Sigmoid colon (tissue), 4 donors: ENCODE results near the gene SLC6A12.

ENCODE experiments used
- EP300 ChIP-seq, 4 donors: sonication (generic); formaldehyde crosslinking; IDR thresholded peaks; one replicate each; pipeline ENCODE4 v1.6.1; 2017; ENCODE audit warnings: antibody characterized with exemption in 4 of 4
- POLR2A ChIP-seq, 2 donors: fragments of 450-650 bp; IDR thresholded peaks; one replicate each; pipeline ENCODE4 v1.6.1; 2016; ENCODE audit warnings: antibody characterized with exemption in 2 of 2, mild to moderate bottlenecking in 2 of 2, moderate library complexity in 2 of 2
- POLR2AphosphoS5 ChIP-seq, 4 donors: sonication (generic); formaldehyde crosslinking; IDR thresholded peaks; one replicate each; pipeline ENCODE4 v1.6.1; 2017; ENCODE audit warnings: antibody characterized with exemption in 4 of 4

DNA sequence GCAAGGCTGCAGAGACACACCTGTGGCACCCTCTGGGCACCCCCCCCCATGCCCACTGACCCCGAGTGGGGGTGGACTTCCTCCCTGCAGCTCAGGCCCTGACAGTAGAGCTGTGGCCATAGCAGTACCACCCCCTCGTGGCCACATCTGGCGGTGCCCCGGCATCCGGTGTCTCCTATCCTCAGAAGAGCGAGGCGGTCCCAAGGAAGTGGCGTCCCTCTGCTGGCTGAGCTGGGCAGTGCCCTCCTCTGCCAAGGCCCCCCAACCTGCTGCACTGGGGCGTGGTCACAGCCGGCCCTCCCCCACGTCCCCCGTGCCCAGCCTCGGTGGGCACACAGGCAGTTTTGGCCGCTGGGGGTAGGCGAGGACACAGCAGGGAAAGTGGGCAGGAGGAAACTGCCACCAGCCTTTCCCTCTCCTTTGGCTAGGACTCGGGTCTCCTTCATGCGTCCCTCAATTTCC, 6.0 kb upstream of the SLC6A12 start:
- TF ChIP-seq EP300 (IDR thresholded peaks at IDR 0.05), result no peak
- no peak for TF ChIP-seq POLR2A (IDR thresholded peaks at IDR 0.05)
- no peak for TF ChIP-seq POLR2AphosphoS5 (IDR thresholded peaks at IDR 0.05)
